ENCODE data around the gene PDGFA. TPM values are rescaled to one million over a fixed set of nuclear protein-coding genes. Genes with fewer than 3 reads are reported as not detected.
A peak's percentile ranks its signal among the peaks of the same experiment; 100 is the strongest.

Gene PDGFA
- total and polyA plus RNA-seq, 9 donors = 3.7 to 35.5 (median 8.7) TPM

DNA sequence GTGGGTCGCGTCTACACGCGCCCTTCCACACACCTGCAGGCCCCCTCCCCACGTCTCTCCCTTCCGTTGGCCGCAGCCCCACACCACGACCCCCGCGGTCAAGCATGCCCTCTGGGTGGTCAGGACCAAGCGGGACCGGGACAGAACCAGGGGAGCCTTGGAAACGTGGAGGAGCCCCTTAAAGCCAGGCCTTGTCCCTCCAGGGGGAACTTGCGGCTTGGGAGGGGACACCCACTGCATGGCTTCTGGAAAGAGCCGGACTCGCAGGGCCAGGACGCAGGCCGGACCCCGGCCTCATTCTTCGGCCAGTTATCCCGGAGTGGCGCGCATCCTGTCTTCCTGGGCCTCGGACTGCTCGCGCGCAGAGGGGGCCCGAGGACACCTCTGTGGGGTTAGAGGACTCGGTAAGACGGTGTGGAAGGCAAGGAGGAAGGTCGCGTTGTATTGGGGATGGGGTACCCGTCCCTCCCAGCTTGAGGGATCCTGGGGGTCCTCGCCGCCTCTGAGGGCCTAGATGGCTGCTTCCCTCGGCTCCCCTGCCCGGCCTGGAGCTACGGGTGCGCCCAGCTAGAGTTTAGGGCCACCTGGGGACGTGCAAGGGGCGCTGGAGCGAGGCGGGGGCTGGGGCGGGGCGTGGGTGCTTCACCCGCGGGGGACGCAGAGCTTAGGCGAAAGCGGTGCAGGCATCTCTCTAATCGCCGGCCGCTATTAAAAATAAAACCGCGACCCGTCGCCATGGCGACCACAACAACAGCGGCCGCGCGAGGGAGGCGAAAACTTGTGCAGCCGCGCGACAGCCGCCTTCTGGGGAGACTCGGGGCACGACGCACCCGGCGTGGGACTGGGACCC, 1.8 kb upstream of the PDGFA start:
- Histone ChIP-seq H3K4me3 (peak overlapping the region; percentile 38), H3K4me1 (ENCODE audit: insufficient read depth) (peaks cover 15% of the 10 kb centered on the region), H3K36me3 (no peaks in the 10 kb centered on the region), H3K27me3 (peaks cover 7% of the 10 kb centered on the region), H3K9me3 (no peaks in the 10 kb centered on the region), H3K27ac (no peak overlapping the region)
- peak in 4 of 5 donors; percentile 47 to 65 (median 54) for DNase-seq
- intact Hi-C loops (cut with DNase I) = loop anchor here in 2 of 4 donors (5.0 to 10.0 kb wide), 2 partner anchors 189 to 353 kb away; partner anchors contain the start of gene GET4 (in 1 of the 2)
- 2 to 14% (median 3%) methylated on average over 53 to 72 of the region's 72 CpGs for WGBS, 3 donors
- TF ChIP-seq EP300 (IDR thresholded peaks at IDR 0.05) (no peak), POLR2A (IDR thresholded peaks at IDR 0.05) (no peak)
- TF ChIP-seq, protein P1, sequence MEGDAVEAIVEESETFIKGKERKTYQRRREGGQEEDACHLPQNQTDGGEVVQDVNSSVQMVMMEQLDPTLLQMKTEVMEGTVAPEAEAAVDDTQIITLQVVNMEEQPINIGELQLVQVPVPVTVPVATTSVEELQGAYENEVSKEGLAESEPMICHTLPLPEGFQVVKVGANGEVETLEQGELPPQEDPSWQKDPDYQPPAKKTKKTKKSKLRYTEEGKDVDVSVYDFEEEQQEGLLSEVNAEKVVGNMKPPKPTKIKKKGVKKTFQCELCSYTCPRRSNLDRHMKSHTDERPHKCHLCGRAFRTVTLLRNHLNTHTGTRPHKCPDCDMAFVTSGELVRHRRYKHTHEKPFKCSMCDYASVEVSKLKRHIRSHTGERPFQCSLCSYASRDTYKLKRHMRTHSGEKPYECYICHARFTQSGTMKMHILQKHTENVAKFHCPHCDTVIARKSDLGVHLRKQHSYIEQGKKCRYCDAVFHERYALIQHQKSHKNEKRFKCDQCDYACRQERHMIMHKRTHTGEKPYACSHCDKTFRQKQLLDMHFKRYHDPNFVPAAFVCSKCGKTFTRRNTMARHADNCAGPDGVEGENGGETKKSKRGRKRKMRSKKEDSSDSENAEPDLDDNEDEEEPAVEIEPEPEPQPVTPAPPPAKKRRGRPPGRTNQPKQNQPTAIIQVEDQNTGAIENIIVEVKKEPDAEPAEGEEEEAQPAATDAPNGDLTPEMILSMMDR (IDR thresholded peaks at IDR 0.05) = no peak

DNA sequence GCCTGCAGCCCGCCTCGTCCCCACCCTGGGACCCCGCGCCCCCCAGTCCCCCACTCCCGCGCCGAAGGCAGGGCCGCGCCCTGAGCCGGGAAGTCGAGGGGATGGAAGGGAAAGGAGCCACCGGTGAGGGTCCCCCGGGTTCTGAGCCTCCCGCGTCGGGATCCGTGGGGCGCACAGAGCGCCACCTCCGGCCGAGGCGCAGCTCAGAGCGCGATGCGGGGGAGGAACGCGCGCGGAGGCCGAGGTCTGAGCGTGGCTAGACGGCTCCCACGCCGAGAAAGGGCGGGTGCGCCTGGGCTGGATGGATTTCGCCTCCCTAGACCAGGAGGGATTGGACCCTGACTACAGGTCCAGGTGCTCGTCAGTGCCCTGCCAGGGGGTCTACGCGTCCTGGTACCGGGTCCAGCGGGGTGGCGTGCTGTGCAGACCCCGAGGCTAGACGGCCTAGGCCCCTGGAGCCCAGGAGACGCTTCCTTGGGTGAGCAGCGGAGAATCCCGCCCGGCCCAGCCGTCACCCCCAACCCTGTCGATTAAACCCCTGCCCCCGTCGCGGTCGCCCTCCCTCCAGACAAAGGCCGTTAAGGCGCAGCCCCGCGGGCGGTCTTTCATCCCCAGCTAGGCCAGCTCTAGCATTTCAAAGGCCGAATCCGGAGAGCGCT, 986 bp upstream of the PDGFA start:
- intact Hi-C loops (cut with DNase I) = loop anchor here in 2 of 4 donors (5.0 to 10.0 kb wide), 2 partner anchors 188 to 354 kb away; partner anchors contain the start of gene GET4 (in 1 of the 2)
- TF ChIP-seq, protein P1 (IDR thresholded peaks at IDR 0.05) = no peak
- TF ChIP-seq POLR2A (IDR thresholded peaks at IDR 0.05) (no peak), EP300 (IDR thresholded peaks at IDR 0.05) (no peak)
- Histone ChIP-seq H3K4me3 (peak overlapping the region; percentile 46), H3K9me3 (no peaks in the 10 kb centered on the region), H3K36me3 (no peaks in the 10 kb centered on the region), H3K27ac (peak overlapping the region in 1 of 2 donors; percentile 12), H3K27me3 (peaks cover 7% of the 10 kb centered on the region), H3K4me1 (ENCODE audit: insufficient read depth) (peaks cover 15% of the 10 kb centered on the region)
- WGBS, 3 donors = 3 to 14% (median 4%) methylated on average over 48 to 63 of the region's 63 CpGs
- DNase-seq = peak in 2 of 5 donors; percentile 53 to 57

DNA sequence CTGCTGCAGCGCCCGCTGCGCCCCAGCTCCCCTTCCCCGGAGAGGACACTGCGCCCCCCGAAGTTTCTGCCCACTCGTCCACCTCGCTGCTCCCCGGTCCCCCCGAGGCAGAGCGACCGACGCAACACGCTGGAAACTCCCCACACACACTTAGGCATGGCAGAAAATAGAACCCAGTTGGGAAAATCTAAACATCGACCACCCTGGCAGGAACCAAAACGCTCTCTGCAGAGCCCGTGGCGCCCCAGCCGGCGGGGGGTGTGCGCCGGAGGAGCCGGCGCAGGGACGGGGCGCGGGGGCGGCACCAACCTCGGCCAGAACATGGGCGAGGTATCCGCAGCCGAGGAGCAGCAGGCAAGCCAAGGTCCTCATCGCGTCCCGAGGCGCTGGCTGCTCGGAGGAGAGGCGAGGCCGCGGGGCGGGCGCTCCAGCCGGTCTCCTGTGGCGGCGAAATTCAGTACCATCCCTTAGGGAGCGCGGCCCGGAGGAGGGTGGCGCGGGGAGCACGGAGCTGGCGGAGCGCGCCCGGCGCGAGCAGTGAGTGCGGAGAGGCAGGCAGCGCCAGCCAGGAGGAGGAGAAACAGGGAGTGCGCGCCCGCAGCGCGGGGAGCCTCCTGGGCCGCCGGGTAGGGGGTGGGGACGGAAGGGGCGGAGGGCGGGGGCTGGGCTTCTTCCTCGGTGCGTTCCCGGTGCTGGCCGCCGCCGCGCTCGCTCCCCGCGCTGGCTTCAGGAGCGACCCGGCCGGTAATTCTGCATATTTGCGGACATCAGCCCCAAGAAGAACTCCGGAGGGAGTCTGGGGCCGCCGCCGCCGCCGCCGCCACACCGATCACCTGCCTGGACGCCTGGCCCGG, 789 bp downstream of the PDGFA start:
- peak overlapping the region; percentile 46 for H3K4me3 ChIP-seq
- no peaks in the 10 kb centered on the region for H3K36me3 ChIP-seq
- H3K27ac ChIP-seq = peak overlapping the region in 1 of 2 donors; percentile 52
- peaks cover 7% of the 10 kb centered on the region for H3K27me3 ChIP-seq
- DNase-seq = peak; percentile 49 to 74 (median 67)
- TF ChIP-seq, protein P1 (IDR thresholded peaks at IDR 0.05) = no peak
- TF ChIP-seq POLR2A (IDR thresholded peaks at IDR 0.05) = no peak
- TF ChIP-seq EP300 (IDR thresholded peaks at IDR 0.05) = no peak
- no peaks in the 10 kb centered on the region for H3K9me3 ChIP-seq
- intact Hi-C loops (cut with DNase I) = loop anchor here in 2 of 4 donors (5.0 to 10.0 kb wide), 3 partner anchors 148 to 256 kb away; no protein-coding TSS in a partner anchor
- peaks cover 15% of the 10 kb centered on the region for H3K4me1 ChIP-seq (ENCODE audit: insufficient read depth)
- WGBS, 3 donors = 1 to 2% (median 1%) methylated on average over 68 to 93 of the region's 93 CpGs

Measured in ovary (tissue), 9 donors.